Choroid plexus epithelial cell (primary cell): ENCODE measurements around the gene ANKUB1.

Experiments used
- DNase-seq: peaks from one replicate; pipeline ENCODE4 v3.0.0-alpha.2; 2010; ENCODE audit warnings: low read depth
- H3K4me3 ChIP-seq: 2 replicates; pipeline ENCODE4 v1.5.1; 2011; ENCODE audit warnings: low read depth, mild to moderate bottlenecking, control low read depth, low read length, moderate library complexity
- CTCF ChIP-seq: conservative IDR thresholded peaks from 2 replicates; pipeline ENCODE4 v1.5.1; 2011; ENCODE audit warnings: low read depth, mild to moderate bottlenecking, control low read depth, inconsistent platforms, low read length, moderate library complexity

The ANKUB1 gene

DNA sequence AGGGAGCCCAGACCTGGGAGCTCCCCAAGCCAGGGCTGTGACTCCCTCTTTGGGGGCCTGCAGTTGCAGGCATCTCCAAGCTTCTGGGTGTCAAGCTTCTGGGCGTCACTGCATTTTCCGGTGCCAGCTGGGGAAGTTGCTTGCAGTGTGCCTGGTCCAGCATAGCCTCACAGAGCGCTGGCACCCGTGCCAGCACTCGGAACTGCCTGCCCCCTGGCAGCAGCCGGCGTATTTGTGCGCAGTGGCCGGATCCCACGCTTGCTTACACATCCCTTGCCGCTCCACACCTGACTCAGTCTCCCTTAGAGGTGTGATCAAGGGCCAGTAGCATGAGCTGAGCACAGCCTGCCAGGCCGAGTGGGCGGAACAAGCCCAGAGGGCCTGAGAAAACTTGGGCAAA lies 77.1 kb downstream of the ANKUB1 start:
- no peak overlapping the region for H3K4me3 ChIP-seq
- no peak for TF ChIP-seq CTCF
- no peak for DNase-seq

GRCh38 chr3:149713730-149714654 lies 78.4 kb downstream of the ANKUB1 start:
- no peak for DNase-seq
- no peak for TF ChIP-seq CTCF
- H3K4me3 ChIP-seq, result no peak overlapping the region
